ENCODE data around the gene SPTLC2.
A peak's percentile ranks its signal among the peaks of the same experiment; 100 is the strongest.

SPTLC2 gene

GRCh38 chr14:77498984-77499527 is 117.4 kb downstream of the SPTLC2 start:
- no peak for DNase-seq

- peak; percentile 16 to 26 for DNase-seq
These were observed 118.1 kb downstream of the SPTLC2 start, which contains the start of gene ISM2 for GRCh38 chr14:77498120-77498979. Gene ISM2, minus strand, starts transcription at chr14:77498816. Its CDS starts 23 bp downstream, at chr14:77498793.

- DNase-seq, result no peak
These were observed 121.1 kb downstream of the SPTLC2 start for GRCh38 chr14:77495334-77495733.

- DNase-seq, result no peak
These were observed 125.4 kb downstream of the SPTLC2 start for GRCh38 chr14:77491056-77491455.

- DNase-seq, result no peak
These were observed 126.0 kb downstream of the SPTLC2 start for GRCh38 chr14:77490347-77490986.

- DNase-seq, result no peak
These were observed 127.4 kb downstream of the SPTLC2 start for GRCh38 chr14:77489041-77489440.

- no peak for DNase-seq
These were observed 127.9 kb downstream of the SPTLC2 start for GRCh38 chr14:77488558-77488957.

GRCh38 chr14:77485901-77486678 is 130.3 kb downstream of the SPTLC2 start:
- DNase-seq, result no peak

- DNase-seq, result no peak
These were observed 131.2 kb downstream of the SPTLC2 start for GRCh38 chr14:77485256-77485655.

GRCh38 chr14:77482422-77482821 is 134.0 kb downstream of the SPTLC2 start:
- DNase-seq, result no peak

- no peak for DNase-seq
These were observed 137.6 kb downstream of the SPTLC2 start for GRCh38 chr14:77478796-77479195.

- no peak for DNase-seq
These were observed 138.4 kb downstream of the SPTLC2 start for GRCh38 chr14:77478029-77478428.

- no peak for DNase-seq
These were observed 140.9 kb downstream of the SPTLC2 start for GRCh38 chr14:77475432-77476115.

GRCh38 chr14:77474479-77475177 is 141.8 kb downstream of the SPTLC2 start:
- DNase-seq, result no peak

- no peak for DNase-seq
These were observed 142.5 kb downstream of the SPTLC2 start for GRCh38 chr14:77473921-77474320.

GRCh38 chr14:77470224-77470870 is 146.1 kb downstream of the SPTLC2 start:
- DNase-seq, result no peak

- no peak for DNase-seq
These were observed 146.9 kb downstream of the SPTLC2 start for GRCh38 chr14:77469539-77469938.

GRCh38 chr14:77469067-77469505 is 147.4 kb downstream of the SPTLC2 start:
- DNase-seq, result no peak

GRCh38 chr14:77467801-77468200 is 148.6 kb downstream of the SPTLC2 start:
- DNase-seq, result no peak

- DNase-seq, result peak; percentile 41 to 61
These were observed 157.2 kb downstream of the SPTLC2 start for GRCh38 chr14:77459072-77459723.

All from activated CD4-positive, alpha-beta T cell treated with anti-CD3 and anti-CD28 coated beads for 4 hours (primary cell).